Measurements from ENCODE around the gene TAB2. TPM values are rescaled to one million over a fixed set of nuclear protein-coding genes. Genes with fewer than 3 reads are reported as not detected.

TAB2 gene
- polyA plus RNA-seq, 3 donors: 3.1 to 32.0 (median 6.0) TPM

DNA sequence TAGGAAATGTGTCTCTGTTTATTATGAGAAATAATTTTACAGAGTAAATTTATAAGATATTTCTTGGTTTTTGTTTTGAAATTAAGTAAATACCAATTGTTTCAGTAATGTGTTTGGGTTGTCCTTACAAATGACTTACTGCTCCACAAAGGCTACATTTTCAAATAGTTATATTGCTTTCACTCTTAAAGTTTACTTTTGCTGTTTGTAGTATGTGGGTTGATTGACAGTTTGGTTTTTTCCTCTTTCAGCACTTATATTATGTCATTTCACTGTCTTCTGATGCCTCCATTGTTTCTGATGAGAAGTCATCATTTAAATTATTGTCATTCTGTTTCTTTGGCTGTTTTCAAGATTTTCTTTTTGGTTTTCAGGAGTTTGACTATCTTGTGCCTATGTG is 47.7 kb downstream of the TAB2 start:
- H3K36me3 Mint-ChIP-seq: peaks cover 14 to 33% of the 10 kb centered on the region in 2 donors
- Histone ChIP-seq H3K9me3 (replicated peaks in 1 of 2; ENCODE audit: control insufficient read depth in 1 of 2, insufficient read depth in 1 of 2, low read length in 2 of 2) (no peaks in the 10 kb centered on the region), H4K20me1 (ENCODE audit: insufficient read depth, low read length) (peaks cover 100% of the 10 kb centered on the region), H3K9ac (ENCODE audit: insufficient read depth, low read length, poor library complexity, severe bottlenecking) (no peak overlapping the region), H2AFZ (ENCODE audit: insufficient read depth, low read depth, low read length, poor library complexity, severe bottlenecking) (no peak overlapping the region), H3K4me1 (ENCODE audit: control insufficient read depth in 1 of 2, insufficient read depth in 2 of 2, low read length in 2 of 2) (peaks cover 1 to 6% of the 10 kb centered on the region in 2 donors), H3K4me3 (replicated peaks in 1 of 3; ENCODE audit: low read depth in 2 of 3, low read length in 3 of 3) (no peak overlapping the region), H3K36me3 (replicated peaks in 1 of 2; ENCODE audit: control insufficient read depth in 1 of 2, insufficient read depth in 2 of 2, low read length in 2 of 2) (peaks cover 0 to 6% of the 10 kb centered on the region in 2 donors), H3K79me2 (ENCODE audit: insufficient read depth, low read length) (peaks cover 100% of the 10 kb centered on the region), H3K27me3 (ENCODE audit: control insufficient read depth in 2 of 2, insufficient read depth in 2 of 2, low read length in 2 of 2) (no peaks in the 10 kb centered on the region), H3K4me2 (replicated peaks; ENCODE audit: extremely low read depth, low read length, poor library complexity, severe bottlenecking) (no peak overlapping the region), H3K27ac (ENCODE audit: low read depth in 1 of 2, low read length in 2 of 2) (no peak overlapping the region)
- peaks cover 32% of the 10 kb centered on the region for H3K4me1 Mint-ChIP-seq
- no peak overlapping the region for H3K4me3 Mint-ChIP-seq
- TF ChIP-seq, protein P1, sequence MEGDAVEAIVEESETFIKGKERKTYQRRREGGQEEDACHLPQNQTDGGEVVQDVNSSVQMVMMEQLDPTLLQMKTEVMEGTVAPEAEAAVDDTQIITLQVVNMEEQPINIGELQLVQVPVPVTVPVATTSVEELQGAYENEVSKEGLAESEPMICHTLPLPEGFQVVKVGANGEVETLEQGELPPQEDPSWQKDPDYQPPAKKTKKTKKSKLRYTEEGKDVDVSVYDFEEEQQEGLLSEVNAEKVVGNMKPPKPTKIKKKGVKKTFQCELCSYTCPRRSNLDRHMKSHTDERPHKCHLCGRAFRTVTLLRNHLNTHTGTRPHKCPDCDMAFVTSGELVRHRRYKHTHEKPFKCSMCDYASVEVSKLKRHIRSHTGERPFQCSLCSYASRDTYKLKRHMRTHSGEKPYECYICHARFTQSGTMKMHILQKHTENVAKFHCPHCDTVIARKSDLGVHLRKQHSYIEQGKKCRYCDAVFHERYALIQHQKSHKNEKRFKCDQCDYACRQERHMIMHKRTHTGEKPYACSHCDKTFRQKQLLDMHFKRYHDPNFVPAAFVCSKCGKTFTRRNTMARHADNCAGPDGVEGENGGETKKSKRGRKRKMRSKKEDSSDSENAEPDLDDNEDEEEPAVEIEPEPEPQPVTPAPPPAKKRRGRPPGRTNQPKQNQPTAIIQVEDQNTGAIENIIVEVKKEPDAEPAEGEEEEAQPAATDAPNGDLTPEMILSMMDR (IDR thresholded peaks at IDR 0.05): no peak
- H3K27me3 Mint-ChIP-seq (ENCODE audit: low read depth in 3 of 3): no peaks in the 10 kb centered on the region
- intact Hi-C loops (cut with micrococcal nuclease): no loop called here
- H3K27ac Mint-ChIP-seq: no peak overlapping the region
- peaks cover under 1 to 5% (median 1%) of the 10 kb centered on the region in 7 donors for H3K9me3 Mint-ChIP-seq
- no peak for DNase-seq

DNA sequence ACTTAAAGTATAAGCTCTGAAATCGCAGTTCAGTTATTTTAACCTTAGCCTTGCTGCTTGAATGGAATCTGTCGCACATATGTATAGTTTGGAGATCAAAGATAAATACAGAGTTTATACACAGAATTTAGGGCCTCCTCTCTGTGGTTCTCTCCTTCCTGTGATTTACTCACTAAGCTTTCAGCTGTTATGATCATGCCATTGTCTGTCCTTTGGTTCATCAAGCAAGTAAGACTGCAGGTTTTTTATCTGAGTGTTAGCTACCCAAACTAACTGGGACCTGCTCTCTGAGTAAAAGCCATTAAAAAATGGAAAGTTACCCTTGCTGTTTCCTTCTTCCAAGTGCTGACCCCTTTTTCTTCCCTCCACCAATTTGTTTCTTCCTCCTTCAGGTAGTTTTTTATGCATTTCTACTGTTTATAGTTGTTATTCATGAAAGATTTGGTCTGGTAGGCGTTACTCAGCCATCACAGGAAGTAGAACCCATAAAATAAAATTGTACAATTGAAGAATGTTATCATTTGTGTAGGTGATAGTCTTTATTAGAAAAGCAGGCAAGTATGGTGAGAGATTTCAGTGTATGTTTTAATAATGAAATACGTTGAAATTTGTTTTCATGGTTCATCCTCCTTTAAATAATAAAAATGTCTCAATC is 48.9 kb downstream of the TAB2 start:
- Mint-ChIP-seq H3K27me3 (ENCODE audit: low read depth in 3 of 3) (no peaks in the 10 kb centered on the region), H3K4me1 (peaks cover 30% of the 10 kb centered on the region), H3K4me3 (no peak overlapping the region), H3K36me3 (peaks cover 14 to 34% of the 10 kb centered on the region in 2 donors), H3K9me3 (peaks cover 0 to 3% (median 0%) of the 10 kb centered on the region in 7 donors), H3K27ac (no peak overlapping the region)
- Histone ChIP-seq H3K79me2 (ENCODE audit: insufficient read depth, low read length) (peaks cover 100% of the 10 kb centered on the region), H3K4me2 (replicated peaks; ENCODE audit: extremely low read depth, low read length, poor library complexity, severe bottlenecking) (no peak overlapping the region), H3K27ac (ENCODE audit: low read depth in 1 of 2, low read length in 2 of 2) (peak overlapping the region in 1 of 2 donors; percentile 30), H4K20me1 (ENCODE audit: insufficient read depth, low read length) (peaks cover 100% of the 10 kb centered on the region), H3K27me3 (ENCODE audit: control insufficient read depth in 2 of 2, insufficient read depth in 2 of 2, low read length in 2 of 2) (no peaks in the 10 kb centered on the region), H2AFZ (ENCODE audit: insufficient read depth, low read depth, low read length, poor library complexity, severe bottlenecking) (no peak overlapping the region), H3K4me1 (ENCODE audit: control insufficient read depth in 1 of 2, insufficient read depth in 2 of 2, low read length in 2 of 2) (no peaks in the 10 kb centered on the region), H3K9me3 (replicated peaks in 1 of 2; ENCODE audit: control insufficient read depth in 1 of 2, insufficient read depth in 1 of 2, low read length in 2 of 2) (no peaks in the 10 kb centered on the region), H3K9ac (ENCODE audit: insufficient read depth, low read length, poor library complexity, severe bottlenecking) (no peak overlapping the region), H3K4me3 (replicated peaks in 1 of 3; ENCODE audit: low read depth in 2 of 3, low read length in 3 of 3) (no peak overlapping the region), H3K36me3 (replicated peaks in 1 of 2; ENCODE audit: control insufficient read depth in 1 of 2, insufficient read depth in 2 of 2, low read length in 2 of 2) (peaks cover 0 to 18% of the 10 kb centered on the region in 2 donors)
- TF ChIP-seq, protein P1 (IDR thresholded peaks at IDR 0.05): no peak
- no peak for DNase-seq
- WGBS (ENCODE audit: insufficient coverage): no CpG with 5 or more reads among the region's 4 CpGs
- intact Hi-C loops (cut with micrococcal nuclease): no loop called here
